Measurements from ENCODE around the gene SLC24A4. TPM values are rescaled to one million over a fixed set of nuclear protein-coding genes. Genes with fewer than 3 reads are reported as not detected.

Gene SLC24A4
- total RNA-seq, 4 donors from 2014 or later = 0.35 to 0.49 TPM; not detected in 2

- no peaks in the 10 kb centered on the region for H3K9me3 ChIP-seq
- no peaks in the 10 kb centered on the region for H3K36me3 ChIP-seq
- H3K27ac ChIP-seq = no peak overlapping the region
- intact Hi-C loops (cut with DNase I; ENCODE audit: low total_unique reads) = no loop called here
- no peaks in the 10 kb centered on the region for H3K4me1 ChIP-seq
- no peak for DNase-seq
- no peaks in the 10 kb centered on the region for H3K27me3 ChIP-seq
- no peak for TF ChIP-seq CTCF (IDR thresholded peaks at IDR 0.05)
- no peak for TF ChIP-seq POLR2A (IDR thresholded peaks at IDR 0.05)
- no peak overlapping the region for H3K4me3 ChIP-seq
Observed at GRCh38 chr14:92449404-92450181, 126.6 kb downstream of the SLC24A4 start.

- H3K27ac ChIP-seq = no peak overlapping the region
- DNase-seq = no peak
- H3K36me3 ChIP-seq = no peaks in the 10 kb centered on the region
- H3K4me3 ChIP-seq = no peak overlapping the region
- H3K9me3 ChIP-seq = no peaks in the 10 kb centered on the region
- TF ChIP-seq CTCF (IDR thresholded peaks at IDR 0.05) (no peak), POLR2A (IDR thresholded peaks at IDR 0.05) (no peak)
- intact Hi-C loops (cut with DNase I; ENCODE audit: low total_unique reads) = no loop called here
- H3K27me3 ChIP-seq = no peaks in the 10 kb centered on the region
- no peaks in the 10 kb centered on the region for H3K4me1 ChIP-seq
Observed at GRCh38 chr14:92450351-92451070, 127.5 kb downstream of the SLC24A4 start.

GRCh38 chr14:92451245-92451644, 128.3 kb downstream of the SLC24A4 start:
- intact Hi-C loops (cut with DNase I; ENCODE audit: low total_unique reads) = no loop called here
- Histone ChIP-seq H3K27ac (no peak overlapping the region), H3K9me3 (no peaks in the 10 kb centered on the region), H3K4me3 (no peak overlapping the region), H3K4me1 (no peaks in the 10 kb centered on the region), H3K27me3 (no peaks in the 10 kb centered on the region), H3K36me3 (no peaks in the 10 kb centered on the region)
- DNase-seq = no peak
- TF ChIP-seq CTCF (IDR thresholded peaks at IDR 0.05) (no peak), POLR2A (IDR thresholded peaks at IDR 0.05) (no peak)

- Histone ChIP-seq H3K27ac (no peak overlapping the region), H3K4me1 (no peaks in the 10 kb centered on the region), H3K27me3 (no peaks in the 10 kb centered on the region), H3K9me3 (no peaks in the 10 kb centered on the region), H3K36me3 (no peaks in the 10 kb centered on the region), H3K4me3 (no peak overlapping the region)
- no peak for DNase-seq
- TF ChIP-seq POLR2A (IDR thresholded peaks at IDR 0.05) (no peak), CTCF (IDR thresholded peaks at IDR 0.05) (no peak)
- intact Hi-C loops (cut with DNase I; ENCODE audit: low total_unique reads) = no loop called here
Observed at GRCh38 chr14:92451755-92452154, 128.8 kb downstream of the SLC24A4 start.

- DNase-seq = no peak
- Histone ChIP-seq H3K4me1 (no peaks in the 10 kb centered on the region), H3K27ac (no peak overlapping the region), H3K27me3 (no peaks in the 10 kb centered on the region), H3K36me3 (no peaks in the 10 kb centered on the region), H3K4me3 (no peak overlapping the region), H3K9me3 (no peaks in the 10 kb centered on the region)
- intact Hi-C loops (cut with DNase I; ENCODE audit: low total_unique reads) = no loop called here
- TF ChIP-seq POLR2A (IDR thresholded peaks at IDR 0.05) = no peak
- no peak for TF ChIP-seq CTCF (IDR thresholded peaks at IDR 0.05)
Observed at GRCh38 chr14:92452471-92452870, 129.5 kb downstream of the SLC24A4 start.

Measured in uterus (tissue), 4 donors.